GM18951 (cell line): Measurements from ENCODE around the gene PAM16.

ENCODE experiments used
- POLR2A ChIP-seq: IDR thresholded peaks from 4 replicates; pipeline ENCODE4 v1.6.1; 2011; ENCODE audit warnings: mild to moderate bottlenecking; ENCODE audit not compliant: insufficient read length, insufficient read depth; ENCODE audit errors: extremely low read depth
- in situ Hi-C: fragments of 300-500 bp; cut with MboI; formaldehyde crosslinking; loops from one replicate; pipeline ENCODE4 v1.12.0; 2022; ENCODE audit warnings: low sequenced_read_pairs, mixed read lengths, inconsistent platforms; ENCODE audit not compliant: unreplicated experiment

PAM16 gene

GRCh38 chr16:4372001-4372577 lies 21.0 kb upstream of the PAM16 start:
- in situ Hi-C loops: no loop called here
- TF ChIP-seq POLR2A: no peak

- in situ Hi-C loops: no loop called here
- TF ChIP-seq POLR2A: peak; percentile 63
Observed at GRCh38 chr16:4371357-4372000, 20.4 kb upstream of the PAM16 start, which contains the start of gene VASN. Gene VASN (plus strand): TSS chr16:4371848. CDS start chr16:4380878, 9,030 bp downstream.

GRCh38 chr16:4370570-4371356 lies 19.6 kb upstream of the PAM16 start:
- in situ Hi-C loops: no loop called here
- TF ChIP-seq POLR2A: no peak

GRCh38 chr16:4370151-4370550 lies 19.0 kb upstream of the PAM16 start:
- in situ Hi-C loops: no loop called here
- no peak for TF ChIP-seq POLR2A

GRCh38 chr16:4369007-4369733 lies 18.0 kb upstream of the PAM16 start:
- in situ Hi-C loops: no loop called here
- no peak for TF ChIP-seq POLR2A

- in situ Hi-C loops: no loop called here
- TF ChIP-seq POLR2A: no peak
Observed at GRCh38 chr16:4367393-4367856, 16.3 kb upstream of the PAM16 start.

GRCh38 chr16:4366016-4366415 lies 14.9 kb upstream of the PAM16 start:
- in situ Hi-C loops: no loop called here
- no peak for TF ChIP-seq POLR2A

- TF ChIP-seq POLR2A: no peak
- in situ Hi-C loops: no loop called here
Observed at GRCh38 chr16:4365615-4366014, 14.5 kb upstream of the PAM16 start.

- in situ Hi-C loops: no loop called here
- TF ChIP-seq POLR2A: no peak
Observed at GRCh38 chr16:4365014-4365406, 13.9 kb upstream of the PAM16 start.

- in situ Hi-C loops: no loop called here
- no peak for TF ChIP-seq POLR2A
Observed at GRCh38 chr16:4364196-4365013, 13.3 kb upstream of the PAM16 start.

GRCh38 chr16:4362476-4363135 lies 11.5 kb upstream of the PAM16 start:
- in situ Hi-C loops: no loop called here
- TF ChIP-seq POLR2A: no peak

- no peak for TF ChIP-seq POLR2A
- in situ Hi-C loops: no loop called here
Observed at GRCh38 chr16:4361944-4362311, 10.8 kb upstream of the PAM16 start.
